ENCODE measurements around the gene SOX15.
"Not testable (repeated sequence)": the region's sequence is repeated elsewhere in the genome, so short reads cannot be mapped to it uniquely, and the experiment has no call there.

Gene SOX15

GRCh38 chr17:7606280-7606679, 16.4 kb upstream of the SOX15 start:
- no peak for DNase-seq

DNA sequence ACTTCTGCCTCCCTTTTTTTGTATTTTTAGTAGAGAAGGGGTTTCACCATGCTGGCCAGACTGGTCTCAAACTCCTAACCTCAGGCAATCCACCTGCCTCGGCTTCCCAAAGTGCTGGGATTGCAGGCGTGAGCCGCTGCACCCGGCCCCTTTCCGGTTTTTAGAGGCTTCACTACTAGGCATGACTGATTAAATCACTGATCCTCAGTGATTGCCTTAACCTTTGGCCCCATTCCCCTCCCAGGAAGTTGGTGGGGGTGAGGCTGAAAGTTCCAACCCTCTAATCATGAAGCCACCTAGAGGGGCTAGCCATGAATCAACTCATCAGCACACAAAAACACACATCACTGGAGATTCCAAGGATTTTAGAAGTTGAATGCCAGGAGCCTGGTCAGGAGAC, 7.7 kb upstream of the SOX15 start:
- not testable (repeated sequence) for DNase-seq

- DNase-seq, result no peak
Measured at GRCh38 chr17:7593296-7593695, 3.4 kb upstream of the SOX15 start.

DNA sequence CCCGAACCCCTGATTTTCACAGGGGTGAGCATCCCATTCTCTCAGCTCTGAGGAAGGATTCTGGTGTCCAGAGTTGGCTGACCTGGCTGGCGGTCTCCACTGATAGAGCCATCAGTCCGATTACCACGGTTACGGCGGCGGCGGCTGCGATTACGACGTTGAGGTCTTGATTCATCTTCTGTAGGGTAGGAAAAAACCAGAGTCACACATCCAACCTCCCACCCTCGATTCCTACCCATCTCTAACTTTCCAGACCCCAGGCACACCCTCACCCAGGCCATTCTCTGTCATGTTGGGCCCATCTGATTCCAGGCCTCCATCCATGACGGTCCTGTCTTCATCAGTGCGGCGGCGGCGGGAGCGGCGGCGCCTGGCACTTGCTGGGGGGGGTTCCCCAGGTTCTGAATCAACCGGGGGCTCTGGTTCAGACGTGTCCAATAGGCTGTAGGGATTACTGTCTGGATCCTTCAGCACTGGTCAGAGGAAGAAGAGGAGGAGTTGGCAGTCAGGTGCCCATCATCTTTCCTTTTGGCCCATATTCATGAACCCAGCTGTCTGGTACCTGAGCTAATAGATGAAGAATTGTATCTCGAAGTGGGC, 2.6 kb upstream of the SOX15 start:
- DNase-seq, result no peak

- DNase-seq, result no peak
Measured at GRCh38 chr17:7591596-7591995, 1.7 kb upstream of the SOX15 start.

DNA sequence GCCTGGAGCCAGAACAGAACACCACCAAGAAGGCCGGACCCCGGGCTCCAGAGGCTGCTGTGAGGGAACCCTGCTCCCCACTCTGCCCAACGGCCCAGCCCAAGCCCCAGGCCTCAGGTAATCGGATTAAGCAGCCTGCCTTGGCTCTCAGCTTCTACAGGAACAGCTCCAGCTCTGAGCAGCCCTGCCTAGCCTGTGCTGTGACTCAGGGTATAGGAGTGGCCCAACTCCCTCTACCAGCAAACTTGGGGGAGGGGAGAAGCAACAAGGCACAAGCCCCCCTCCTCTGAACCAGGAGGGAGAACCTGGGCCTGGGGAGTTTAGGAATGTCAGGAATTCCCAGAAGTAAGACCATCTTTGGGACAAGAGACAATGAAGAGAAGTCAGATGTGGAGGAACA, 849 bp upstream of the SOX15 start:
- DNase-seq, result no peak

DNA sequence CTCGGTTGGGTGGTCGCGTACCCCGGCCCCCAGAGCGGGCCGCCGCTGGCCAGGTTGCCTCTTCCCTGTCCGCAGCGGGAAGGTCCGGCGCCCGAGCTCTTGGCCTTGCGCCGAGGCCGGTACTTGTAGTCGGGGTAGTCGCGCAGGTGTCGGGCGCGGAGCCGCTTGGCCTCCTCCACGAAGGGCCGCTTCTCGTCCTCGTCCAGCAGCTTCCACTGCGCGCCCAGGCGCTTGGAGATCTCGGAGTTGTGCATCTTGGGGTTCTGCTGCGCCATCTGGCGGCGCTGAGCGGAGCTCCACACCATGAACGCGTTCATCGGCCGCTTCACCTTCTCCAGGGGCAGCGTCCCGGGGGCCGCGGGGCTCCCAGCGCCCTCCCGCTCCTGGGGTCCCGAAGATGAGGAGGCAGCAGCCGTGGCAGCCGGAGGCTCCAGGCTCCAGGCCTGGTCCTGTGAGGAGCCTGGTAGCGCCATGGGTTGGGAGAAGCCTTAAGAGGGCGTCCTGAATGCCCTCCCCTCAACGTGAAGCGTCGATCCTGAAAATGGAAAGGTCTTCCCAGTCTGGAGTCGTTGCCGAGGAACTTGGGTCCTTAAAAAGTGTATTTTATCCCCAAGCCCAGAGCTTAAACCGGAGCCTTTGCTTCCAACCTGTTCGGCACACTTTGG, 558 bp downstream of the SOX15 start:
- no peak for DNase-seq

- DNase-seq, result no peak
Measured at GRCh38 chr17:7588553-7589203, 1.2 kb downstream of the SOX15 start.

GRCh38 chr17:7587420-7588151, 2.3 kb downstream of the SOX15 start:
- no peak for DNase-seq

GRCh38 chr17:7586673-7587419, 3.0 kb downstream of the SOX15 start:
- DNase-seq, result no peak

DNA sequence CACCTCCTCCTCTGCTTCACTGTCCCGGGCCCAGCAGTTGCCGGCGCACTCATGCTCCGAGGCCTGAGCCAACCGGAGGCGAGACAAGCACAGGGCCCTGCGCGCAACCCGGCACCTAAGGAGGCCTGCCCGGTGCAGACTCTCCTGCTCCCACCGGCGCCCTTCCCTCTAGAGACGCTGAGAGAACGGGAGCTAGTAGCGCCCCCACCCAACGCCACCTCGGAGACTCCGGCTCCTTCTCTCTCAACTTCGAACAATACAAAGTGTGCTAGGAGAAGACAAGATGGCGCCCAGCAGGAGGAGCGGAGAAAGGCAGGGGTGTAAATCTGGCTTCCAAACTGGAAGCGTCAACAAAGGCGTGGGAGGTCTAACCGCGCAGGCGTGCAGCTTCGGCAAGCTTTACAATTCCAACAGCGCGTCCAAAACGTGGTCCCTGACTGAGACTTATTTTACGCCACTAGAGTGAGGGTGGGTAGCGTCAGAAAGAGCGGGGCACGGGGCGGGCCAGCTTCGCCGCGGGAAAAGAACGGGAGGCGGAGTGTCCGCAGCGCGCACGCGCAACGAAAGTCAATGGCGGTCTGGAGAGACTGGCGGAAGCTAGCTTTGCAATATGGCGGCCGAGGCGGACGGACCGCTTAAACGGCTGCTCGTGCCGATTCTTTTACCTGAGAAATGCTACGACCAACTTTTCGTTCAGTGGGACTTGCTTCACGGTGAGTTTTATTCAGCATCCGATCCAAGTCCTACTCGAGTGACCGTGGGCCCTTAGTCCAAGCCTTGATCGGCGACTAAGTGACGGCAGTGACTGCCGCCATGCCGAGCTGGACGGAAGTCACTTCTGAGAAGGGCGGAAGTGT, 6.4 kb downstream of the SOX15 start, which contains the start of gene MPDU1:
Gene MPDU1 (plus strand): TSS at position 600 of the 857 bp plus-strand sequence. CDS start 11 bp downstream, at position 611.
- DNase-seq, result peak; percentile 87

GRCh38 chr17:7582396-7583252, 7.3 kb downstream of the SOX15 start:
- DNase-seq, result no peak

DNA sequence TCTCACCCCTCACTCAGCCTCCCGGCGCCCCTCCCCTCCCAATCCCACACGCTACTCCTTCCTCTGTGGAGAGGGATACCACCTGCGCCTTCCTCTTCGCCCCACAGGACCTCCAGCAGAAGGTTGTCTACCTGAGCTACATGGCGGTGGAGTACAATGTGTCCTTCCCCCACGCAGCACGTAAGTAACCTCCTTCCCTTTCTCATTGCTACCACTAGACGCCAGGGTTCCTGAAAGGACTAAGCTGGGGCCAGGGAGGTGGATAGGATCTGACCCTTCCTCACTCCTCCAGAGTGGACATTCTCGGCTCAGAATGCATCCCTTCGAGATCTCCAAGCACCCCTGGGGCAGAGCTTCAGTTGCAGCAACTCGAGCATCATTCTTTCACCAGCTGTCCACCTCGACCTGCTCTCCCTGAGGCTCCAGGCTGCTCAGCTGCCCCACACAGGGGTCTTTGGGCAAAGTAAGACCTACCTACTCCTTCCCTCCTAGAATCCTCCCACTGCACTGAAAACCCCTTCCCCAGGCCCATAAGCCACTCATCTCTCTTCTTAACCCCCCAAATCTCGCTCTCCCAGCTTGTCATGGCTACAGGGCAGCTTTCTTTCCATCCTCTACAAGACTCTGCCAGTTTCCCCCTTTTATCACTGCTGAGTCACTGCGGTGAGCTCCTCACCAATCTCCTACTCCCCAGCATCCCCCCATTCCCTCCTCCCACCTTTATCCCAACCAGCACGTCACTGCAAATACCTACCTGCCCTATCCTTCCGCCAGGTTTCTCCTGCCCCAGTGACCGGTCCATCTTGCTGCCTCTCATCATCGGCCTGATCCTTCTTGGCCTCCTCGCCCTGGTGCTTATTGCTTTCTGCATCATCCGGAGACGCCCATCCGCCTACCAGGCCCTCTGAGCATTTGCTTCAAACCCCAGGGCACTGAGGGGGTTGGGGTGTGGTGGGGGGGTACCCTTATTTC, 9.0 kb downstream of the SOX15 start:
- no peak for DNase-seq

- no peak for DNase-seq
Measured at GRCh38 chr17:7579834-7580603, 9.9 kb downstream of the SOX15 start.

DNA sequence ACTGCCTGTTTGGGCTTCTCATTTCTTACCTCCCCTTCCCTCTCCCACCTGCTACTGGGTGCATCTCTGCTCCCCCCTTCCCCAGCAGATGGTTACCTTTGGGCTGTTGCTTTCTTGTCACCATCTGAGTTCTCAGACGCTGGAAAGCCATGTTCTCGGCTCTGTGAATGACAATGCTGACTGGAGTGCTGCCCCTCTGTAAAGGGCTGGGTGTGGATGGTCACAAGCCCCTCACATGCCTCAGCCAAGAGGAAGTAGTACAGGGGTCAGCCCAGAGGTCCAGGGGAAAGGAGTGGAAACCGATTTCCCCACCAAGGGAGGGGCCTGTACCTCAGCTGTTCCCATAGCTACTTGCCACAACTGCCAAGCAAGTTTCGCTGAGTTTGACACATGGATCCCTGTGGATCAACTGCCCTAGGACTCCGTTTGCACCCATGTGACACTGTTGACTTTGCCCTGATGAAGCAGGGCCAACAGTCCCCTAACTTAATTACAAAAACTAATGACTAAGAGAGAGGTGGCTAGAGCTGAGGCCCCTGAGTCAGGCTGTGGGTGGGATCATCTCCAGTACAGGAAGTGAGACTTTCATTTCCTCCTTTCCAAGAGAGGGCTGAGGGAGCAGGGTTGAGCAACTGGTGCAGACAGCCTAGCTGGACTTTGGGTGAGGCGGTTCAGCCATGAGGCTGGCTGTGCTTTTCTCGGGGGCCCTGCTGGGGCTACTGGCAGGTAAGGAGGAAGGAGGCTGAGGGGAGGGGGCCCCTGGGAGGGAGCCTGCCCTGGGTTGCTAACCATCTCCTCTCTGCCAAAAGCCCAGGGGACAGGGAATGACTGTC, 10.7 kb downstream of the SOX15 start, which contains the start of gene CD68:
Gene CD68 (plus strand): TSS at position 638 of the 833 bp plus-strand sequence. CDS start 40 bp downstream, at position 678.
- DNase-seq, result no peak

GRCh38 chr17:7577327-7578199, 12.3 kb downstream of the SOX15 start:
- no peak for DNase-seq

All from NCI-H1417 treated with DMSO at 0.1 percent for 48 hours (cell line).